ENCODE results near the gene EGLN2.

DNA sequence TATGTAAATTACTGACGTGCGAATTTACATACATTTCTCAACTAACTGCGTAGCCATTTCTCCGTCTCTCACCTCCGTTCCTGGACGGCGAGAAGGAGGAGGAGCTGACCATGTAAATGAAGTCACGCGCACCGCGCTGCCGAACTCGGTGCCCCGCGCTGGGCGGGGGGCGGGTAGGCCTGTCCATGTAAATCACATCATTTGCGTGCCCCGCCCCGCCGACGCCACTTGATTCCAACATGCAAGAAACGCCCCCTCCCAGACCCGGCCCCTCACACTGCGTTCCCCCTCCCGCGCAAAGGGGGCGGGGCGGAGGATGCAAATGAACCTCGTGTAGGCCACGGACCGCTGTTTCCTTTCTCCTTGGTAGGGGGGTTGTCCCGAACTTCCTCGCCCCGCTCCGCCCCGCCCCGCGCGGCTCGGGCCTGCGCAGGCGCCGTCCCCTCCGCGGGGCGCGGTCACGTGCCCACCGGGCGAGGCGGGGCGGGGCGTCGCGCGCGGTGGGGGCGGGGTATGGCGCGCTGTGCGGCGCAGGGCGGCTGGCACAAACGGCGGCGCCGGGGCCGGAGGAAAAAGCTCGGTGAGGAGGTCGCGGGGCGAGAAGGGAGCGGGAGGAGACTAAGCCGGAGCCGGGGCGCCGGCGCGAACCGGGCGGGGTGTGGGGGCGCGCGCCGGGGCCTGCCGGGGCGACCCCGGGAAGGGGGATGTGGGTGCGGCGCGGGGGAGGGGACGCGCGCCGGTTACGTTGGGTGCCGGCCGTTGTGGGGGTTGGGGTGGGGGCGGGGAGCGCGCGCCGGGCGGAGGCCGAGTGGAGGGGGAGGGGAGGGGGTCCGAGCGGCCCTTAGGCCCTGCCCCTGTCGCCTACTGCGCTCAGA lies at the start of gene EGLN2:
- TF ChIP-seq, protein P1, sequence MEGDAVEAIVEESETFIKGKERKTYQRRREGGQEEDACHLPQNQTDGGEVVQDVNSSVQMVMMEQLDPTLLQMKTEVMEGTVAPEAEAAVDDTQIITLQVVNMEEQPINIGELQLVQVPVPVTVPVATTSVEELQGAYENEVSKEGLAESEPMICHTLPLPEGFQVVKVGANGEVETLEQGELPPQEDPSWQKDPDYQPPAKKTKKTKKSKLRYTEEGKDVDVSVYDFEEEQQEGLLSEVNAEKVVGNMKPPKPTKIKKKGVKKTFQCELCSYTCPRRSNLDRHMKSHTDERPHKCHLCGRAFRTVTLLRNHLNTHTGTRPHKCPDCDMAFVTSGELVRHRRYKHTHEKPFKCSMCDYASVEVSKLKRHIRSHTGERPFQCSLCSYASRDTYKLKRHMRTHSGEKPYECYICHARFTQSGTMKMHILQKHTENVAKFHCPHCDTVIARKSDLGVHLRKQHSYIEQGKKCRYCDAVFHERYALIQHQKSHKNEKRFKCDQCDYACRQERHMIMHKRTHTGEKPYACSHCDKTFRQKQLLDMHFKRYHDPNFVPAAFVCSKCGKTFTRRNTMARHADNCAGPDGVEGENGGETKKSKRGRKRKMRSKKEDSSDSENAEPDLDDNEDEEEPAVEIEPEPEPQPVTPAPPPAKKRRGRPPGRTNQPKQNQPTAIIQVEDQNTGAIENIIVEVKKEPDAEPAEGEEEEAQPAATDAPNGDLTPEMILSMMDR (IDR thresholded peaks at IDR 0.05; ENCODE audit: extremely low read depth in 1 of 2, insufficient read depth in 1 of 2, low read depth in 1 of 2, low read length in 2 of 2), result no peak
- no peak for TF ChIP-seq JUN (IDR thresholded peaks at IDR 0.05; ENCODE audit: borderline replicate concordance, insufficient read depth, insufficient read length, low read depth)
- no peak for TF ChIP-seq MYC (IDR thresholded peaks at IDR 0.05; ENCODE audit: low read depth, low read length)
- no peak for TF ChIP-seq POLR2AphosphoS5 (IDR thresholded peaks at IDR 0.05; ENCODE audit: insufficient read depth, low read depth, low read length)
- TF ChIP-seq POLR2A (IDR thresholded peaks at IDR 0.05; ENCODE audit: low read depth, low read length), result no peak
- no peak for TF ChIP-seq EZH2 (IDR thresholded peaks at IDR 0.05; ENCODE audit: borderline replicate concordance, low read depth, low read length, severe bottlenecking)
- TF ChIP-seq, protein P2, sequence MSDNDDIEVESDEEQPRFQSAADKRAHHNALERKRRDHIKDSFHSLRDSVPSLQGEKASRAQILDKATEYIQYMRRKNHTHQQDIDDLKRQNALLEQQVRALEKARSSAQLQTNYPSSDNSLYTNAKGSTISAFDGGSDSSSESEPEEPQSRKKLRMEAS (IDR thresholded peaks at IDR 0.05; ENCODE audit: insufficient read depth, insufficient read length), result no peak
- TF ChIP-seq GATA2 (IDR thresholded peaks at IDR 0.05; ENCODE audit: insufficient read depth, insufficient read length, low read depth, low read length), result no peak
- TF ChIP-seq FOS (IDR thresholded peaks at IDR 0.05; ENCODE audit: borderline replicate concordance, insufficient read depth, low read length), result no peak

Data from endothelial cell of umbilical vein (primary cell).